Keratinocyte (primary cell): ENCODE data around the gene WBP2NL. TPM values are rescaled to one million over a fixed set of nuclear protein-coding genes. Genes with fewer than 3 reads are reported as not detected.

Source experiments
- DNase-seq: peaks from one replicate; pipeline ENCODE4 v3.0.0-alpha.2; 2011; ENCODE audit warnings: low read depth, missing footprints, low spot score
- FAIRE-seq: peaks from 2 replicates; lab custom pipeline; 2011; peaks lifted over from hg19 to GRCh38; lab: Jason Lieb, UNC
- H2AFZ ChIP-seq: 2 replicates; pipeline ENCODE4 v1.6.0; 2012; ENCODE audit warnings: low read length, control low read depth, inconsistent platforms; ENCODE audit not compliant: control insufficient read depth
- H3K27ac ChIP-seq: 2 replicates; pipeline ENCODE4 v1.5.1; 2011; ENCODE audit warnings: low read length; ENCODE audit not compliant: control insufficient read depth, insufficient read depth
- H3K27me3 ChIP-seq: 3 replicates; pipeline ENCODE4 v1.6.0; 2011; ENCODE audit warnings: low read length; ENCODE audit not compliant: control insufficient read depth, insufficient read depth; ENCODE audit errors: extremely low read depth
- H3K36me3 ChIP-seq, 2 experiments: 2 replicates in 1 of 2; 3 replicates in 1 of 2; pipeline ENCODE4 v1.5.1; 2011; ENCODE audit warnings: low read length in 2 of 2, mild to moderate bottlenecking in 1 of 2; ENCODE audit not compliant: control insufficient read depth in 2 of 2, insufficient read depth in 2 of 2; ENCODE audit errors: extremely low read depth in 1 of 2
- H3K4me1 ChIP-seq: 3 replicates; pipeline ENCODE4 v1.5.1; 2011; ENCODE audit warnings: low read length; ENCODE audit not compliant: control insufficient read depth, insufficient read depth; ENCODE audit errors: extremely low read depth
- H3K4me2 ChIP-seq: 3 replicates; pipeline ENCODE4 v1.6.0; 2011; ENCODE audit warnings: low read depth, low read length; ENCODE audit not compliant: control insufficient read depth, insufficient read depth; ENCODE audit errors: extremely low read depth
- H3K4me3 ChIP-seq, 3 experiments: fragments of 200-600 bp in 1 of 3; sonication (generic) in 1 of 3; 2 replicates in 2 of 3; 3 replicates in 1 of 3; pipeline ENCODE4 v1.5.1; 2011 to 2016; ENCODE audit warnings: low read length in 3 of 3, mild to moderate bottlenecking in 3 of 3, control low read depth in 2 of 3, inconsistent platforms in 1 of 3, low read depth in 1 of 3, mixed read lengths in 1 of 3, mixed run types in 1 of 3, moderate library complexity in 1 of 3; ENCODE audit not compliant: control insufficient read depth in 2 of 3, insufficient read depth in 2 of 3; ENCODE audit errors: extremely low read depth in 1 of 3
- H3K79me2 ChIP-seq: 2 replicates; pipeline ENCODE4 v1.6.0; 2012; ENCODE audit warnings: low read length; ENCODE audit not compliant: control insufficient read depth, insufficient read depth
- H3K9ac ChIP-seq: 3 replicates; pipeline ENCODE4 v1.6.0; 2011; ENCODE audit warnings: low read length; ENCODE audit not compliant: control insufficient read depth, insufficient read depth; ENCODE audit errors: extremely low read depth
- H3K9me1 ChIP-seq: 3 replicates; pipeline ENCODE4 v1.6.0; 2011; ENCODE audit warnings: low read length; ENCODE audit not compliant: control insufficient read depth, insufficient read depth; ENCODE audit errors: extremely low read depth
- H3K9me3 ChIP-seq: 2 replicates; pipeline ENCODE4 v1.5.1; 2012; ENCODE audit warnings: low read depth, low read length; ENCODE audit not compliant: control insufficient read depth
- H4K20me1 ChIP-seq: 3 replicates; pipeline ENCODE4 v1.6.0; 2011; ENCODE audit warnings: low read length; ENCODE audit not compliant: control insufficient read depth, insufficient read depth; ENCODE audit errors: extremely low read depth
- EZH2 ChIP-seq: IDR thresholded peaks from one replicate; pipeline ENCODE4 v1.6.1; 2012; ENCODE audit warnings: inconsistent platforms, mild to moderate bottlenecking, low read length, moderate library complexity
- dilution Hi-C: fragments of 300-500 bp; cut with MboI; formaldehyde crosslinking; loops from one replicate; pipeline ENCODE4 v1.7.0; 2020; ENCODE audit warnings: low sequenced_read_pairs; ENCODE audit not compliant: extremely low pct_ligation_motif_present
- polyA plus RNA-seq, 5 experiments: library from polyadenylated mRNA; depleted of rRNA in 3 of 5; stranded (reverse) in 3 of 5; stranded (forward) in 1 of 5; unstranded in 1 of 5; fragments of >200 nt; gene quantifications; 1 replicate in 1 of 5; 2 replicates in 3 of 5; 3 replicates in 1 of 5; pipeline versions ENCODE4 v1.2.1 to v1.2.3, GENCODE V29; 2011 to 2012; ENCODE audit warnings: missing spikeins in 2 of 5, low read depth in 1 of 5, low replicate concordance in 1 of 5
- TF ChIP-seq, protein P1 (sequence below), 3 experiments: IDR thresholded peaks in 1 of 3; conservative IDR thresholded peaks in 1 of 3; optimal IDR thresholded peaks in 1 of 3; 2 replicates in 2 of 3; 3 replicates in 1 of 3; pipeline versions ENCODE3 to v1.5.1; 2011; ENCODE audit warnings: low read length in 3 of 3, mild to moderate bottlenecking in 3 of 3, moderate library complexity in 2 of 3, control low read depth in 1 of 3, inconsistent platforms in 1 of 3; ENCODE audit not compliant: insufficient read depth in 2 of 3; ENCODE audit errors: extremely low read depth in 1 of 3

The WBP2NL gene
- polyA plus RNA-seq, 1 donor (not counting 4 experiments of a cell fraction or from before 2014, with no cell fraction given): 0.07 TPM

- Histone ChIP-seq H3K9ac (no peak overlapping the region), H4K20me1 (no peaks in the 10 kb centered on the region), H3K9me3 (no peaks in the 10 kb centered on the region), H3K4me2 (no peak overlapping the region), H3K27ac (no peak overlapping the region), H3K79me2 (no peaks in the 10 kb centered on the region), H3K4me1 (peaks cover 8% of the 10 kb centered on the region), H3K4me3 (no peak overlapping the region), H3K9me1 (no peaks in the 10 kb centered on the region), H3K36me3 (no peaks in the 10 kb centered on the region), H2AFZ (no peak overlapping the region), H3K27me3 (no peaks in the 10 kb centered on the region)
- dilution Hi-C loops: no loop called here
- no peak for FAIRE-seq
- TF ChIP-seq, protein P1, sequence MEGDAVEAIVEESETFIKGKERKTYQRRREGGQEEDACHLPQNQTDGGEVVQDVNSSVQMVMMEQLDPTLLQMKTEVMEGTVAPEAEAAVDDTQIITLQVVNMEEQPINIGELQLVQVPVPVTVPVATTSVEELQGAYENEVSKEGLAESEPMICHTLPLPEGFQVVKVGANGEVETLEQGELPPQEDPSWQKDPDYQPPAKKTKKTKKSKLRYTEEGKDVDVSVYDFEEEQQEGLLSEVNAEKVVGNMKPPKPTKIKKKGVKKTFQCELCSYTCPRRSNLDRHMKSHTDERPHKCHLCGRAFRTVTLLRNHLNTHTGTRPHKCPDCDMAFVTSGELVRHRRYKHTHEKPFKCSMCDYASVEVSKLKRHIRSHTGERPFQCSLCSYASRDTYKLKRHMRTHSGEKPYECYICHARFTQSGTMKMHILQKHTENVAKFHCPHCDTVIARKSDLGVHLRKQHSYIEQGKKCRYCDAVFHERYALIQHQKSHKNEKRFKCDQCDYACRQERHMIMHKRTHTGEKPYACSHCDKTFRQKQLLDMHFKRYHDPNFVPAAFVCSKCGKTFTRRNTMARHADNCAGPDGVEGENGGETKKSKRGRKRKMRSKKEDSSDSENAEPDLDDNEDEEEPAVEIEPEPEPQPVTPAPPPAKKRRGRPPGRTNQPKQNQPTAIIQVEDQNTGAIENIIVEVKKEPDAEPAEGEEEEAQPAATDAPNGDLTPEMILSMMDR (optimal IDR thresholded peaks at IDR 0.05 in 1 of 3, IDR thresholded peaks at IDR 0.05 in 1 of 3, conservative IDR thresholded peaks at IDR 0.05 in 1 of 3; ENCODE audit: extremely low read depth in 1 of 3, insufficient read depth in 2 of 3, low read length in 3 of 3): no peak
- TF ChIP-seq EZH2: no peak
- DNase-seq: no peak
Measured at GRCh38 chr22:42021571-42021970, 23.0 kb downstream of the WBP2NL start.

DNA sequence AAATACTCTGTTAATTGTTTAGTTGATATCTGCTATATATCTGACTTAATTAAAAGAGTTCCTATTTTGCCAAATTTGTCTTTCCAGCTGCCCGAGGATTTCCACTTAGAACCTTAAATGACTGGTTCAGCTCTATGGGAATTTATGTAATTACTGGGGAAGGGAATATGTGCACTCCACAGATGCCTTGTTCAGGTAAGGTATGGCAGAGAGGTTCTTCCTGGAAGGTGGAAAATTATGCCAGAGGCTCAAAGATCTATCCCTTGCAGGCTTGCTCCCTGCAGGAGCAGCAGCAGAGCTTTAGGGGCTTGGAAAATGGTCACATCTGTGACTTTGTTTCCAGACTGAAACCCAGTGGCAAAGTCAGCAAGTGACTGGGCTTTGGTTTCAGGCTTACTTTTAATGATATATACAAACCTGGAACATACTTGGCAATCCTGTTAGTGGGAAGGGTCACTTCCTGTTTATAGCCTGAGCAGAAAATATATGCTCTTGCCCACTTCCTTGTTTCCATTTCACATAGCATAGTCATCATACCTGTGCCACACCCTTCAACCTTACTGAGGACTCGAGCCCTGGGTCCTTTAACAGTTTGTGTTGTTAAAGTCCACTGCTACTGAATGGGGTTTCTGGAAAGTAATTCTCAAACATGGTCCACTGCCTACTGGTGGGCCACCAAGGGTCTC is 23.7 kb downstream of the WBP2NL start:
- H3K4me1 ChIP-seq: peaks cover 8% of the 10 kb centered on the region
- peak overlapping the region; percentile 79 for H2AFZ ChIP-seq
- FAIRE-seq: peak; percentile 83
- H3K4me2 ChIP-seq: peak overlapping the region; percentile 59
- no peaks in the 10 kb centered on the region for H3K79me2 ChIP-seq
- no peaks in the 10 kb centered on the region for H4K20me1 ChIP-seq
- H3K4me3 ChIP-seq: no peak overlapping the region
- no peaks in the 10 kb centered on the region for H3K9me3 ChIP-seq
- DNase-seq: no peak
- no peak overlapping the region for H3K9ac ChIP-seq
- no peak for TF ChIP-seq EZH2
- TF ChIP-seq, protein P1 (optimal IDR thresholded peaks at IDR 0.05 in 1 of 3, IDR thresholded peaks at IDR 0.05 in 1 of 3, conservative IDR thresholded peaks at IDR 0.05 in 1 of 3; ENCODE audit: extremely low read depth in 1 of 3, insufficient read depth in 2 of 3, low read length in 3 of 3): no peak
- H3K36me3 ChIP-seq: no peaks in the 10 kb centered on the region
- no peaks in the 10 kb centered on the region for H3K9me1 ChIP-seq
- peak overlapping the region; percentile 36 for H3K27ac ChIP-seq
- H3K27me3 ChIP-seq: no peaks in the 10 kb centered on the region
- dilution Hi-C loops: no loop called here
